Endothelial cell of umbilical vein (primary cell): ENCODE data around the gene SCG3. TPM values are rescaled to one million over a fixed set of nuclear protein-coding genes. Genes with fewer than 3 reads are reported as not detected.

ENCODE experiments used
- BruUV-seq: library from RNA; stranded (reverse); fragments of 400-500 nt; replicated peaks from 2 replicates; lab custom pipeline; 2021; lab: Mats Ljungman, UMichigan
- CTCF ChIA-PET: fragments of 300-600, 350-600 bp; sonication (Branson Sonifier 250); formaldehyde crosslinking; loops from one replicate; lab custom pipeline; 2021; ENCODE audit warnings: antibody characterized with exemption, inconsistent platforms; lab: Charles Lee
- POLR2A ChIA-PET: fragments of 300-600, 350-600 bp; sonication (Branson Sonifier 250); formaldehyde crosslinking; loops from one replicate; lab custom pipeline; 2021; ENCODE audit warnings: antibody characterized with exemption, inconsistent platforms; lab: Charles Lee
- DNase-seq: peaks from one replicate; pipeline ENCODE4 v3.0.0-alpha.2; 2011; ENCODE audit warnings: low read depth, low spot score
- FAIRE-seq: peaks from 2 replicates; lab custom pipeline; 2011; peaks lifted over from hg19 to GRCh38; lab: Jason Lieb, UNC
- H2AFZ ChIP-seq: 2 replicates; pipeline ENCODE4 v1.6.0; 2012; ENCODE audit warnings: low read depth, low read length, control low read depth, inconsistent platforms
- H3K27ac ChIP-seq: 2 replicates; pipeline ENCODE4 v1.5.1; 2011; ENCODE audit warnings: low read depth, mild to moderate bottlenecking, control low read depth, low read length, moderate library complexity; ENCODE audit not compliant: insufficient read depth
- H3K27me3 ChIP-seq, 2 experiments: 2 replicates each; pipeline versions ENCODE4 v1.6.0 to v1.6.1; 2011; ENCODE audit warnings: low read length in 2 of 2, mixed read lengths in 1 of 2; ENCODE audit not compliant: control insufficient read depth in 2 of 2, insufficient read depth in 2 of 2
- H3K36me3 ChIP-seq, 2 experiments: 2 replicates in 1 of 2; 3 replicates in 1 of 2; pipeline ENCODE4 v1.5.1; 2011; ENCODE audit warnings: low read length in 2 of 2, mild to moderate bottlenecking in 1 of 2, moderate library complexity in 1 of 2; ENCODE audit not compliant: control insufficient read depth in 2 of 2, insufficient read depth in 2 of 2; ENCODE audit errors: extremely low read depth in 1 of 2
- H3K4me1 ChIP-seq: 3 replicates; pipeline ENCODE4 v1.5.1; 2011; ENCODE audit warnings: mild to moderate bottlenecking, low read length; ENCODE audit not compliant: control insufficient read depth, insufficient read depth; ENCODE audit errors: extremely low read depth
- H3K4me2 ChIP-seq: 2 replicates; pipeline ENCODE4 v1.6.1; 2011; ENCODE audit warnings: low read length, control low read depth, mixed read lengths; ENCODE audit not compliant: insufficient read depth
- H3K4me3 ChIP-seq, 3 experiments: fragments of 200-600 bp in 1 of 3; sonication (generic), shearing (Covaris generic) in 1 of 3; replicated peaks in 1 of 3; 2 replicates each; pipeline ENCODE4 v1.5.1; 2011 to 2016; ENCODE audit warnings: control low read depth in 3 of 3, low read length in 3 of 3, mild to moderate bottlenecking in 2 of 3, inconsistent platforms in 1 of 3, low read depth in 1 of 3, moderate library complexity in 1 of 3; ENCODE audit not compliant: insufficient read depth in 1 of 3
- H3K79me2 ChIP-seq: 2 replicates; pipeline ENCODE4 v1.6.0; 2012; ENCODE audit warnings: low read length, inconsistent platforms; ENCODE audit not compliant: control insufficient read depth, insufficient read depth
- H3K9ac ChIP-seq: replicated peaks from 2 replicates; pipeline ENCODE3; 2011; ENCODE audit warnings: low read length, control low read depth; ENCODE audit not compliant: insufficient read depth; ENCODE audit errors: extremely low read depth
- H3K9me1 ChIP-seq: replicated peaks from 3 replicates; pipeline ENCODE4 v1.6.0; 2011; ENCODE audit warnings: mild to moderate bottlenecking, low read length; ENCODE audit not compliant: control insufficient read depth, insufficient read depth; ENCODE audit errors: extremely low read depth
- H3K9me3 ChIP-seq: replicated peaks from 2 replicates; pipeline ENCODE4 v1.5.1; 2012; ENCODE audit warnings: low read length, inconsistent platforms; ENCODE audit not compliant: control insufficient read depth, insufficient read depth
- H4K20me1 ChIP-seq: replicated peaks from 2 replicates; pipeline ENCODE3; 2011; ENCODE audit warnings: mild to moderate bottlenecking, low read length; ENCODE audit not compliant: control insufficient read depth, insufficient read depth; ENCODE audit errors: extremely low read depth
- CTCF ChIP-seq, 2 donors: IDR thresholded peaks; 1 replicate in 1 of 2; 2 replicates in 1 of 2; pipeline ENCODE4 v1.5.1; 2011; ENCODE audit warnings: low read length in 2 of 2, mild to moderate bottlenecking in 2 of 2, moderate library complexity in 2 of 2, control low read depth in 1 of 2, inconsistent platforms in 1 of 2, low read depth in 1 of 2; ENCODE audit not compliant: insufficient read depth in 1 of 2; ENCODE audit errors: extremely low read depth in 1 of 2
- MAX ChIP-seq: IDR thresholded peaks from 2 replicates; pipeline ENCODE4 v1.6.1; 2011; ENCODE audit not compliant: insufficient read depth, insufficient read length
- dilution Hi-C: fragments of 300-500 bp; cut with MboI; formaldehyde crosslinking; loops from one replicate; pipeline ENCODE4 v1.15.0; 2019; ENCODE audit warnings: low sequenced_read_pairs; ENCODE audit not compliant: extremely low pct_ligation_motif_present
- intact Hi-C: fragments of 100-400 bp; cut with micrococcal nuclease; formaldehyde crosslinking; loops from one replicate; pipeline ENCODE4 v1.10.0; 2022
- polyA plus RNA-seq, 4 experiments: library from polyadenylated mRNA; depleted of rRNA in 3 of 4; stranded (reverse) in 3 of 4; unstranded in 1 of 4; fragments of >200 nt; gene quantifications; 2 replicates each; pipeline versions ENCODE4 v1.2.1 to v1.2.3, GENCODE V29; 2011 to 2012; ENCODE audit warnings: missing spikeins in 1 of 4
- total RNA-seq: library from RNA; stranded (reverse); gene quantifications from 2 replicates; pipeline ENCODE4 v1.2.3, GENCODE V29; 2021

Gene SCG3
- total and polyA plus RNA-seq, 2 donors (not counting 3 experiments of a cell fraction or from before 2014, with no cell fraction given), result not detected

GRCh38 chr15:51649659-51650521, 31.4 kb upstream of the SCG3 start:
- Histone ChIP-seq H3K9me1 (no peaks in the 10 kb centered on the region), H4K20me1 (no peaks in the 10 kb centered on the region), H3K9me3 (no peaks in the 10 kb centered on the region), H2AFZ (no peak overlapping the region), H3K4me1 (peaks cover 2% of the 10 kb centered on the region), H3K4me3 (no peak overlapping the region), H3K27me3 (peaks cover 2 to 7% of the 10 kb centered on the region in 2 experiments), H3K27ac (no peak overlapping the region), H3K36me3 (no peaks in the 10 kb centered on the region), H3K9ac (no peak overlapping the region), H3K4me2 (no peak overlapping the region), H3K79me2 (no peaks in the 10 kb centered on the region)
- POLR2A ChIA-PET, result interaction anchor here (0.6 kb wide), 1 partner anchor 343 kb away, joined by 3 read pairs; no protein-coding TSS in a partner anchor
- intact Hi-C loops (loop anchor here (1.0 to 10.0 kb wide), 3 partner anchors 126 to 425 kb away; no protein-coding TSS in a partner anchor), dilution Hi-C loops (no loop called here)
- BruUV-seq, result no TSS peak
- TF ChIP-seq MAX, result no peak
- peak; percentile 47 to 62 for TF ChIP-seq CTCF (IDR thresholded peaks at IDR 0.05; ENCODE audit: extremely low read depth in 1 of 2, insufficient read depth in 1 of 2, low read depth in 1 of 2, low read length in 2 of 2)
- FAIRE-seq, result peak; percentile 93
- DNase-seq, result peak; percentile 81
- CTCF ChIA-PET, result interaction anchor here (0.6 to 6.3 kb wide), 62 partner anchors 8 to 1086 kb away, joined by 3 to 942 read pairs (median 5); partner anchors contain the start of genes DMXL2, LYSMD2 and SCG3
